ENCODE measurements around the gene RAB30.

GRCh38 chr11:83116015-83116641 lies 44.4 kb upstream of the RAB30 start:
- TF ChIP-seq CTCF (IDR thresholded peaks at IDR 0.05; ENCODE audit: insufficient read depth, low read length) (no peak), REST (IDR thresholded peaks at IDR 0.05; ENCODE audit: insufficient replicate concordance, low read depth) (no peak), POLR2AphosphoS5 (IDR thresholded peaks at IDR 0.05; ENCODE audit: low read depth) (no peak)
